ENCODE results near the gene BCL2L11.

- TF ChIP-seq EZH2 (IDR thresholded peaks at IDR 0.05; ENCODE audit: borderline replicate concordance), result no peak
- TF ChIP-seq, protein P1, sequence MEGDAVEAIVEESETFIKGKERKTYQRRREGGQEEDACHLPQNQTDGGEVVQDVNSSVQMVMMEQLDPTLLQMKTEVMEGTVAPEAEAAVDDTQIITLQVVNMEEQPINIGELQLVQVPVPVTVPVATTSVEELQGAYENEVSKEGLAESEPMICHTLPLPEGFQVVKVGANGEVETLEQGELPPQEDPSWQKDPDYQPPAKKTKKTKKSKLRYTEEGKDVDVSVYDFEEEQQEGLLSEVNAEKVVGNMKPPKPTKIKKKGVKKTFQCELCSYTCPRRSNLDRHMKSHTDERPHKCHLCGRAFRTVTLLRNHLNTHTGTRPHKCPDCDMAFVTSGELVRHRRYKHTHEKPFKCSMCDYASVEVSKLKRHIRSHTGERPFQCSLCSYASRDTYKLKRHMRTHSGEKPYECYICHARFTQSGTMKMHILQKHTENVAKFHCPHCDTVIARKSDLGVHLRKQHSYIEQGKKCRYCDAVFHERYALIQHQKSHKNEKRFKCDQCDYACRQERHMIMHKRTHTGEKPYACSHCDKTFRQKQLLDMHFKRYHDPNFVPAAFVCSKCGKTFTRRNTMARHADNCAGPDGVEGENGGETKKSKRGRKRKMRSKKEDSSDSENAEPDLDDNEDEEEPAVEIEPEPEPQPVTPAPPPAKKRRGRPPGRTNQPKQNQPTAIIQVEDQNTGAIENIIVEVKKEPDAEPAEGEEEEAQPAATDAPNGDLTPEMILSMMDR (IDR thresholded peaks at IDR 0.05; ENCODE audit: poor library complexity), result no peak
- no peak for TF ChIP-seq EZH2phosphoT487 (IDR thresholded peaks at IDR 0.05; ENCODE audit: low read depth, severe bottlenecking, unreplicated experiment)
Measured at GRCh38 chr2:111198701-111199100, 78.0 kb downstream of the BCL2L11 start.

Data from hepatocyte (in vitro differentiated cells).